ENCODE measurements around the gene GOLPH3L. TPM values are rescaled to one million over a fixed set of nuclear protein-coding genes. Genes with fewer than 3 reads are reported as not detected.

Gene GOLPH3L
- total RNA-seq, 3 donors from 2014 or later: 62.8 to 105 (median 69.4) TPM

DNA sequence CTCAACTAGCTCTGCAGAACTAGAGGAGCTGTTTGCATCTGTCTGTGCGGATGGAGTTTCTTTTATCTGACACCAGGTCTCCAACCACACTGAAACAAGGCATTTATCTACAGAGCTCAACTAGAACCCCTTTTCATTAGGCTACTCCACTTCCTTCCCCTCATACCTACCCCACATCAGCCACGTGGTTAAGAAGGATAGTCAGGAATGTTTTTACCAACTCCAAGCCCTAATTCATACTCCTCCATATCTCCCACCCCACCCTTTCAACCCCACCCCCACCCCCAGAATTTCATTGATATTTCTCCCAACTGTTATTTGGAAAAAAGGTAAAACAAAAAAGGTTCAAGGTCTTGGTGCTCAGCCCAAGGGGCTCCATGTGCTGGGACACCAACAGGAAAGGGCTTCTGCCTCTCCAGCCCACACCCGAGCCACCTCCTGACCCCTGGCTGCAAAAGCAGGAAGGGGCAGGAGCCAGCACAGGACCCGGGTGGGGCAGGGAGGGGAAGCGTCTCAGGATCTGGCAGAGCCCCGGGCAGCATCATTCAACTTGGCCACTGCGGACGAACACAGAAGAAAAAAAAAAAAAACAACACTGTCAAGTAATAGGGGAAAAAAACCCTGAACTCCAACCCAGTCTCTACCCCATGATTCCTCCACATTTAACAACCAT is 74.5 kb downstream of the GOLPH3L start:
- TF ChIP-seq, protein P1, sequence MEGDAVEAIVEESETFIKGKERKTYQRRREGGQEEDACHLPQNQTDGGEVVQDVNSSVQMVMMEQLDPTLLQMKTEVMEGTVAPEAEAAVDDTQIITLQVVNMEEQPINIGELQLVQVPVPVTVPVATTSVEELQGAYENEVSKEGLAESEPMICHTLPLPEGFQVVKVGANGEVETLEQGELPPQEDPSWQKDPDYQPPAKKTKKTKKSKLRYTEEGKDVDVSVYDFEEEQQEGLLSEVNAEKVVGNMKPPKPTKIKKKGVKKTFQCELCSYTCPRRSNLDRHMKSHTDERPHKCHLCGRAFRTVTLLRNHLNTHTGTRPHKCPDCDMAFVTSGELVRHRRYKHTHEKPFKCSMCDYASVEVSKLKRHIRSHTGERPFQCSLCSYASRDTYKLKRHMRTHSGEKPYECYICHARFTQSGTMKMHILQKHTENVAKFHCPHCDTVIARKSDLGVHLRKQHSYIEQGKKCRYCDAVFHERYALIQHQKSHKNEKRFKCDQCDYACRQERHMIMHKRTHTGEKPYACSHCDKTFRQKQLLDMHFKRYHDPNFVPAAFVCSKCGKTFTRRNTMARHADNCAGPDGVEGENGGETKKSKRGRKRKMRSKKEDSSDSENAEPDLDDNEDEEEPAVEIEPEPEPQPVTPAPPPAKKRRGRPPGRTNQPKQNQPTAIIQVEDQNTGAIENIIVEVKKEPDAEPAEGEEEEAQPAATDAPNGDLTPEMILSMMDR (IDR thresholded peaks at IDR 0.05): no peak
- peaks cover 24% of the 10 kb centered on the region for H3K4me1 ChIP-seq (ENCODE audit: low read depth)
- DNase-seq (peak in 1 of 3 donors; percentile 46), ATAC-seq (peak; percentile 21)
- peaks cover 7% of the 10 kb centered on the region for H3K36me3 ChIP-seq (ENCODE audit: low read depth)
- H3K4me3 ChIP-seq: no peak overlapping the region
- intact Hi-C loops (cut with DNase I, micrococcal nuclease): loop anchor here (5.0 to 10.0 kb wide), 2 partner anchors 45 to 68 kb away; partner anchors contain the start of gene MCL1 (in 1 of the 2)
- no peaks in the 10 kb centered on the region for H3K9me3 ChIP-seq

DNA sequence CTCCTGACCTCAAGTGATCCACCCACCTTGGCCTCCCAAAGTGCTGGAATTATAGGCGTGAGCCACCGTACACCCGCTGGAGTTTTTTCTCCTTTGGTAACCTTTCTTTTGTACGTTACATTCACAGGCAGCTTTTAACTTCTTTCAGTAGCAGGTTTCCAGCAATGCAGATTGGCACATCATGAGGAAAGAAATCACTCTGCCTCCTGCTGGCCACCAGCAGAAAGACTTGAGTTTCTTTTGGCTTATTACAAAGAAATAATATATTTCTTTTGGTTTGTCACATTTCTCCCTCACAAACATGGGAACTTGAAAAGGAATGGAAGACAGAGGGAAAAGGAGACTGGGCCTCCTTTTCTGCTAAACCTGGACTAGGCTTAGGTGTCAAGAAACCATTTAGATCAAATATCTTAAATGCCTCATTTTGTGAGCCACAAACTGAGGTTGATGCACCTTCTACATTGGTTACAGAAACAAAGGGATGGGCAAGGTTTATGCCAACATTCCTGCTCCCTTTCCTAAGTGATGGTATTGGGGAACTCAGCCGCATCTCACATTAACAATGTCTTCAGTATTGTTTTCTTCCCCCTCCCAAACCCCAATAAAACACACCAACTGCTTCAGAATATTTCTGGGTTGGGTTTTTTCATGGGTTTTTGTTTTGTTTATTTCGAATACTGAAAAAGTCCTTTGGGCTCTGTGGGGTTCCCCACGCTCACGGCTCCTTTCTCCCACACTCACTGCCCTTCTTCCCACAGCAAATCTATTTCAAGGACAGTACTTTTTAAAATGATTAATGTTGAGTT is 75.3 kb downstream of the GOLPH3L start:
- TF ChIP-seq, protein P1 (IDR thresholded peaks at IDR 0.05): peak; percentile 43
- ATAC-seq (peak; percentile 56), DNase-seq (peak in 2 of 3 donors; percentile 47 to 75)
- Histone ChIP-seq H3K36me3 (ENCODE audit: low read depth) (peaks cover 7% of the 10 kb centered on the region), H3K4me3 (no peak overlapping the region), H3K9me3 (no peaks in the 10 kb centered on the region), H3K4me1 (ENCODE audit: low read depth) (peaks cover 20% of the 10 kb centered on the region)
- intact Hi-C loops (cut with DNase I, micrococcal nuclease): loop anchor here (5.0 to 10.0 kb wide), 2 partner anchors 44 to 67 kb away; partner anchors contain the start of gene MCL1 (in 1 of the 2)

DNA sequence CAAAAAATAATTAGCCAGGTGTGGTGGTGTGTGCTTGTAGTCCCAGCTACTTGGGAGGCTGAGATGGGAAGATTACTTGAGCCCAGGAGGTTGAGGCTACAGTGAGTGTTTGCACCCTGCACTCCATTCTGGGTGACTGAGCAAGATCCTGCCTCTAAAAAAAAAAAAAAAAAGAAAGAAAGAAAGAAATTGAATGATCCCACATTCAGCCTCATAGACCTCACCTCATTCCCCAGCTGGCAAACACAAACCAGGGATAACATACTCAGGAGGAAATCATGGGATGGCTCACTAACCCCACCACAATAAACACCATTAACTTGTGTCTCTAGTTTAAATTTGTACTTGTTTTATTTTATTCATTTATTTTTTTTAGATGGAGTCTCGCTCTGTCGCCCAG is 76.0 kb downstream of the GOLPH3L start:
- Histone ChIP-seq H3K36me3 (ENCODE audit: low read depth) (peaks cover 1% of the 10 kb centered on the region), H3K4me1 (ENCODE audit: low read depth) (peaks cover 20% of the 10 kb centered on the region), H3K4me3 (no peak overlapping the region), H3K9me3 (no peaks in the 10 kb centered on the region)
- DNase-seq (no peak), ATAC-seq (no peak)
- intact Hi-C loops (cut with DNase I, micrococcal nuclease): loop anchor here (5.0 to 10.0 kb wide), 2 partner anchors 44 to 66 kb away; partner anchors contain the start of gene MCL1 (in 1 of the 2)
- TF ChIP-seq, protein P1 (IDR thresholded peaks at IDR 0.05): no peak

DNA sequence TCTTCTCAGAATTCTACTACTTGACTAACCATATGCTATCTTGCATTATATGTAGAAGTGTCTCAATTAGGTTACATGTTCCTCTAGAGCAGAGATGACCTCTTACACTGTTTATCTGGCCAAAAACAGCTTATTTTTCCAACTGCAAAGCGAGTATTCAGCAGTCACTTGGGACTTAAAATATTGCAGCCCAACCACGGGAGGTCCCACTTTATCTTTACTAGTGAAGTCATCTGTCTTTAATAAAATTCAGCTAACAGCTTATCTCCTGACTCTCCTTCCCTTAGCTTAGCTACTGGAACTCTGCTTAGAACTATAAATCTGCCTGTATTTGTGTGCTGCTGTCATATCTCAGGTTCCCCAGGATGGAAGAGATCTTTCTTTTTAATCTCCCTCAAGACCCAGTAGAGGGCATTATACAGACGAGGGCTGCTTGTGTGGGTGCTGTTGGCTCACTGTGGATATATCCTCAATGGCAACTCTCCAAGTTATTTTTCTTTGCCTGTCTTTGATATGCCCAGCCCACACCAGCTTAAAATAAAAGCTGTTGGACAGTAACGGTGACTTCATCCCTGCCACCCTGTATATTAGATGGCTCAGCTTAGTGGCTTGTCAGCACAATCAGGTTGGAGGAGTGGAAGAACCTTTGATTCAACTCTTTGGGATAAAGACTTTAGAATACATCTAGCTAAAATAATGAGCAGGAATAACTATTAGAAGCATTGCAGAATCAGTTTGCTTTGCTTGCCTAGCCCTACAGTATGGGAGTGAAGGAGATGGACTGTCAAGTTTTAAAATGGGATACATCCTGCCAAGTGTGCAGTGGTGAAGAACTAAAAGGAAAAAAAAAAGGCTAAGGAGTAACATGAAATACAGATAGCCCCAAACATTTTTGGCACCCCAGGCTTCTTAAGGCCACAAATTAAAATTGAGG is 77.1 kb downstream of the GOLPH3L start:
- Histone ChIP-seq H3K9me3 (no peaks in the 10 kb centered on the region), H3K4me1 (ENCODE audit: low read depth) (peaks cover 28% of the 10 kb centered on the region), H3K36me3 (ENCODE audit: low read depth) (no peaks in the 10 kb centered on the region), H3K4me3 (no peak overlapping the region)
- peak in 1 of 3 donors; percentile 42 for DNase-seq
- intact Hi-C loops (cut with DNase I, micrococcal nuclease): loop anchor here (5.0 to 10.0 kb wide), 2 partner anchors 43 to 65 kb away; partner anchors contain the start of gene MCL1 (in 1 of the 2)
- TF ChIP-seq, protein P1 (IDR thresholded peaks at IDR 0.05): no peak
- ATAC-seq: peak; percentile 75
